Thyroid gland (tissue), 4 donors: ENCODE data around the gene EPHB4.

Source experiments
- POLR2A ChIP-seq, 2 donors: fragments of 450-650 bp; IDR thresholded peaks; one replicate each; pipeline ENCODE4 v1.6.1; 2017; ENCODE audit warnings: antibody characterized with exemption in 2 of 2, mild to moderate bottlenecking in 2 of 2, moderate library complexity in 1 of 2
- TF ChIP-seq, protein P1 (sequence below), 6 experiments: fragments of 200-600 bp in 3 of 6; fragments of 450-650 bp in 3 of 6; sonication (generic) in 3 of 6; IDR thresholded peaks; one replicate each; pipeline ENCODE4 v1.5.1; 2016 to 2019; ENCODE audit warnings: antibody characterized with exemption in 6 of 6, mild to moderate bottlenecking in 2 of 6, inconsistent platforms in 1 of 6, moderate library complexity in 1 of 6

GRCh38 chr7:100826514-100827329, 601 bp downstream of the EPHB4 start:
- TF ChIP-seq, protein P1, sequence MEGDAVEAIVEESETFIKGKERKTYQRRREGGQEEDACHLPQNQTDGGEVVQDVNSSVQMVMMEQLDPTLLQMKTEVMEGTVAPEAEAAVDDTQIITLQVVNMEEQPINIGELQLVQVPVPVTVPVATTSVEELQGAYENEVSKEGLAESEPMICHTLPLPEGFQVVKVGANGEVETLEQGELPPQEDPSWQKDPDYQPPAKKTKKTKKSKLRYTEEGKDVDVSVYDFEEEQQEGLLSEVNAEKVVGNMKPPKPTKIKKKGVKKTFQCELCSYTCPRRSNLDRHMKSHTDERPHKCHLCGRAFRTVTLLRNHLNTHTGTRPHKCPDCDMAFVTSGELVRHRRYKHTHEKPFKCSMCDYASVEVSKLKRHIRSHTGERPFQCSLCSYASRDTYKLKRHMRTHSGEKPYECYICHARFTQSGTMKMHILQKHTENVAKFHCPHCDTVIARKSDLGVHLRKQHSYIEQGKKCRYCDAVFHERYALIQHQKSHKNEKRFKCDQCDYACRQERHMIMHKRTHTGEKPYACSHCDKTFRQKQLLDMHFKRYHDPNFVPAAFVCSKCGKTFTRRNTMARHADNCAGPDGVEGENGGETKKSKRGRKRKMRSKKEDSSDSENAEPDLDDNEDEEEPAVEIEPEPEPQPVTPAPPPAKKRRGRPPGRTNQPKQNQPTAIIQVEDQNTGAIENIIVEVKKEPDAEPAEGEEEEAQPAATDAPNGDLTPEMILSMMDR (IDR thresholded peaks at IDR 0.05) = no peak
- TF ChIP-seq POLR2A (IDR thresholded peaks at IDR 0.05) = no peak
